ENCODE results near the gene DVL1.
A peak's percentile ranks its signal among the peaks of the same experiment; 100 is the strongest.

DVL1 gene

DNA sequence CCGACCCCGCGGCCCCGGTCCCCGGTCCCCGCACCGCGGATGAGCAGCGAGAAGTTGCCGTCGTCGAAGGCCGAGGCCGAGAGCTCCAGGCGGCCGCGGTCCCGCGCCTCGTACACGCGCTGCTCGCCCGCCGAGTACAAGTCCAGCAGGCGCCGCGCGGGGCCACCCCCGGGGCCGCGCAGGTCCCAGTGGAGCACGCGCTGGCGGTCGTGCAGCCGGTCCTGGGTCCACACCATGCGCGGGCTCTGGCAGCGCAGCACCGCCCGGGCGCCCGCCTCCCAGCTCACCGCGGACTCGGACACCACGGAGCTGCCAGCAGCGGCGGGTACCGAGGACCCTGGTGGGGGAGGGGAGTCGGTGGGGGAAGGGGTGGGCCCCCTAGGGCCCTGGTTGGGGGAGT is 6.2 kb upstream of the DVL1 start:
- DNase-seq, result peak; percentile 11

DNA sequence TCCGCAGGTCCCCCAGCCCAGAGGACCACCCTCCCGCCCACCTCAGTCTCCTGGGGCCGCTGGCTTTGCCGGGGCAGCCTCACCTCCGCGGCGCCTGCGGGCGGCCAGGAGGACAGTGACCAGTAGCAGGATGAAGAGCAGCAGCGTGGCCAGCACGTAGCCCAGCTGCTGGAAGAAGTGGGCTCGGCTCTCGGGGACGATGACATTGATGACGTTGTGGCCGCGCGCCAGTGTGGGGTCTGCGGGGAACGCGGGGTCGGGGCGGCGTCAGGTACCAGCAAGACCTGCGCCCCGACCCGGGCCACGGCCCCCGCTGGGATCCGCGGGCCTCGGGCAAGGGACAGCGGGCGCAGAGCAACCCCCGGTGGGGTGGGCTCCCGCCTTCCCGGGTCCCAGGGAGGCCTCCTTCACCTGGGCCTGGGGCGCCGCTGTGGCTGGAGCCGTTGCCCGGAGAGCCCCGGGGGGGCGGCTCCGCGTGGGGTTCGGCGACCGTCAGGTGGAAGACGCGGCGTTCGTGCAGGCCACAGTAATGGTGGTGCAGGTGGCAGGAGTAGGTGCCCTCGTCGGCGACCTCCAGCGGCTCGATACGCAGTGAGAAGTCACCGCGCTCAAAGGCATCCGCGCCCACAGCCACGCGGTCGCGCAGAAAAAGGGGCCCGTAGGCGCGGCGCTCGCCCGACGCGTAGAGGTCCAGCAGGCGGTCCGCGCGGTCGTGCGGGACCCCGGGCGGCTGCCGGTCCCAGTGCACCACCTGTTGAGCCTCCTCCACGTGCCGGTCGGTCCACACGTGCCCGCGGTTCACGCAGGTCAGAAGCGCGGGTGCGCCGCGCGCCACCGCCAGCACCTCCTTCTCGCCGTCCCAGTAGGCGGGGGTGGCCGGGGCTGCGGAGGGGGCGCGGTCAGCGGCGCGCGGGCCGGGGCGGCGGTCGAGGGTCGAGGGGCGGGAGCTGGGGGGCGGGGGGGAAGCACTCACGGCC is 5.3 kb upstream of the DVL1 start:
- DNase-seq, result no peak

DNA sequence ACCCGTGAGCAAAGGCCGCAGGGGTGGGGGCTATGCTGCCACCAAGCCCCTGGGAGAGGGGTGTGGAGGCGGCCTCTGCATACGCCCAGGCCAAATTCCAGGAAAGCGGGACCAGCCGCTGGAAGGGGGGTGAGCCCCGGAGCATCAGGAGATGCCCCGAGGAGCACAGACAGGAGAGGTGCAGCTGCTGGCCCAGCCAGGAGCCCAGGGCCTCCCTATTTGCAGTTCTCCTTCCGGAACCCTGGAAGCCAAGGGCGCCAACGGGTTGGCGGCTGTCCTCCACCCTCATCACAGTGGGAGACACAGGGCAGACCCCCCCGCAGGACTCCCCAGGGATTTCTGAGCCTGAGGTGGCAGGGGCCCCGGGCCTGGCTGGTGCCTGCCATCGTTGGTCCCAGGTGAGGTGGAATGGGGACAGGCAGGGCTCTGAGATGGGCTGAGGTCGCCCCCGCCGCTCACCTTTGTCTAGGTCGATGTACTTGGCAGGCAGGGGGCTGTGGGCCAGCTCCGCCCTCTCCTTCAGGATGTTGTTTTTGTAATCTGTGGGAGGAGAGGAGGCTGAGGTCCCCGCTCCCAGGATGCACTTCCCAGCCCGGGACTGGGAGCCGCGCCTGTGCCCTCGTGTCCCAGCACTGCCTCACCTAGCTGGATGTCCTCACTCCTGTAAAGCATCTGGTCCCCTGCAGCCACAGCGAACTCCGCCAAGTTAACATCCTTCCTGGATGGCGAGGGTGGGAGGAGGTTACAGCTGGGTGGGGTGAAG is 4.4 kb upstream of the DVL1 start:
- DNase-seq, result no peak

DNA sequence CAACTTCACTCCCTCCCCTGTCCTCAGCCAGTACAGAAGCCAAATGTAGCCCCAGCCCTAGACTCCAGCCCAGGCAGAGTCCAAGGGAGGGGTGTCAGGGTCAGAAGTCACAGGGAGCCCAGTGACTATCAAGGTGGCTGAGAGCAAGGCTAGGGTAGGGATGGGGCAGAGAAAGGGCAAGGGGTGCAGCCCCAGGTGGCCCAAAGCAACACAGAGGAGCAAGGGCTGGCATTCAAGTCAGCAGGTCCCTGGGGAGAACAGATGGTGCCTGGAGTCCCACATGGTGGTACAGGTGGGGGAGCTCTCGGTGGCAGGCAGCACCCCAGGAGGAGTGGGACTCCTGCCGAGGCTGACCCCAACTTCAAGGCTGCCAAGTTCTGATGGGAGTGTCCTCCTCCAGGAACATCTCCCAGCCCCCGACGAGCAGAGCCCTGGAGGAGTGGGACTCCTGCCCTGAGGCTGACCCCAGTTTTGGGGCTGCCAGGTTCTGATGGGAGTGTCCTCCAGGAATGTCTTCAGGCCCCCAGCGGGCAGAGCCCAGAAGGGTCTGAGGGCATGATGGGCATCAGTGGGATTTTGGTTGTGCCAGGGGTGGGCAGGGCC is 3.7 kb upstream of the DVL1 start:
- DNase-seq, result peak; percentile 15

DNA sequence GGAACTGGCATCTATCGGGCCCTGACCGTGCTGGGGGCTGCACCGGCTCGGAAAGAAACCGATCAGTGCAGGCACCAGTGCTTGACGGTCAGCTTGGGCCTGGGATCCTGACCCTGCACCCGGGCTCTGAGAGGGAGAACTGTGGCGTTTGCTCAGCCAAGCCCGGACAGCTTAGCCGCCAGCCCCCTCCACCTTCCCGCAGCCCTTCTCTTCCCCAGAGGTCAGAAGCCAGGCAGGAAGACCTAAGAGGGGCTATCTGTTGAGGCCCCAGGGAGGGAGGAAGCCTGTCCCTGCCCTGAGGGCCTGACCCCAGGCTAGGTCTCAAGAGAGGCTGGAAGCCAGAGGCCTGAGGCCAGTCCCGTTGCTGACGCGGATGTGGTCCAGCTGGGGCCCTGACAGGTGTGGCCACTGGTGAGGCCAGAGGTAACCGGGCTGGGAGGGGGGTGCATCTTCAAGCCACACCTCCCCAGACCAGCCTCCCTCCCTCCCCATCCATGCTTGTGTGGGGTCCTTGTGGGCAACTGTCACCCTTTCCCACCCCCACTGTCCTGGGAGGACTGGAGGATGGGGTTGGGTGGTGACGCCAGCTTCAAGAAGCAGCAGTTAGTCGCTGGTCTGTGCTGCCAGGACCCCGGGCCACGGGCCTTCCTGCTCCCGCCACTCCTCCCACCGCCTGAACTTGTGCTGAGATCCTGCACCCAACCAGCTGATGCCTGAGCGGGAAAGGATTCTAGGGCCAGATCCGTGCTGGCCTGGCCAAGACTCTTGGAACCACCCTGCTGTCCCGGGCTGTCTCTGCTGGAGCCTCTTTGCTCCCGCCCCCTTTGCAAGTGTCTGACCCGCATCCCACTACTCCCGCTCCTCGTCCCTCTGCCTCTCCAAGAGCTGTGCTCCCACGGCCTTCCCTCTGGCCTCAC is 2.6 kb upstream of the DVL1 start:
- DNase-seq, result no peak

DNA sequence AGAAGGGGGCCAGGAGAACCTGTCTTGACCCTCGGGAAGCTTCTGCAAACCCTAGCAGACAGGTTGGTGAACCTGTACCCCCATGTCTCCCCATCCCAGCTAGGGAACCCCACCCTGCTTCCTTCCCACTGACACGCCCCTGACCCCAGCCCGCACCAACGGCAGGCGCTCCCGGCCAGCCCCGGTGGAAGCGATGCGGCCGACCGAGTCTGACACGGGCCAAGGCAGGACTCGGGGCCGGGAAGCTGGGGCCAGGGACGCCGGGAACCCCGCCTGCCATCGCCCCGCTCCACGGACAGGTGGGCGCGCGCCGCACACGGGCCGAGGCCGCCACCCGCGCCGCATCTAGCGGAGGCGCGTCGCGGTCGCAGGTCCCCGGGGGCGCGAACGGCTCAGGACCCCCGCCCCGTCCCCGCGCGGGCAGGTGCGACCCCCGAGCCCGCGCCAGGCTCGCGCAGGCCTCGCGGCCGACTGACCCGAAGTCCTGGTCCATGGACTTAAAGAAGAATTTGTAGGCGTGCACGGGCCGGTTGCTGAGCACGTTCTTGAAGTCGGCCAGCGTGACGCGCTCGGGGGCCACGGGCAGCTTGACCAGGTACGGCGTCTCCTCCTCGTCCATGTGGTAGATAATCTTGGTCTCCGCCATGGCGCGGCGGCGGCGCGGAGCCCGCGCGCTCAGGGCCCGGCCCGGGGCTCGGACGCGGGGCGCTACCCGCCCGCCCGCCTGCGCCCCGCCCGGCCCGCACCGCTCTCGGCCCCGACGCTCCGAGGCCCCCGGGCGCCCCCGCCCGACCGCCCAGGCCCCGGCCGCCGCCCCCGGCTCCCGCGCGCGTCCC is 580 bp downstream of the DVL1 start:
- DNase-seq, result no peak

DNA sequence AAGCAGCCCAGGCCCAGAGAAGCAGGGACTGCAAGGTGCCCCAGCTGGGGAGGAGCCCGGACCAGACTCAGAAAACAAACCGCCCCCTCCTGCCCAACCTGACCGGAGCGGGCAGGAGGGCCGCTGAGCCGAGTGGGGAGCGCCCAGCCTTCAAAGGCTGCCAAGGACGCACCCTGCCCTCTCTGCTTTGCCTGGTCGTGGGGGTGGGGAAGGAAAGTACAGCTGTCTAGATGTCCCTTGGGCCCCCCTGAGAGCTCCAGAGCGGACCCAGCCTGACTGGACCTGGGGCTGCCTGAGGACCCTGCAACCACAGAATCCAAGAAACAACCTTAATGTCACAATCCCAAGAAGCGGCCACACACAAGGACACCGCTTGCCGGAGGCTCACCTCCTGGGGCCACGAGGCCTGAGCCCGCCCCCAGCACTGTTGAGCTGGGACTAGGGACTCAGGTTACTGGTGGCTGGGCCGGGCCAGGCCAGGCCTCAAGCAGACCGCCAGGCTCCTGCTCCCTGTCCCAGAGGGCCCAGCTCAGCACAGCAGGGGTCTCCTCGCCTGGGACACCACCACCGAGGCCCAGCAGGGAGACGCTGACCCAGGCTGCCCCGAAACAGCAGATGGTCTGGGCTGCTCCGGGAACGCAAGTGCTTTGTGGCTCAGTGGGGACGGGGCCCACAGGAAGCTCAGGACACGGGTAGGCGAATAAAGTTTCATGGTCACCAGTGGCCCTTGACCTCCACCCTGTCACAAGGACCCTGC is 1.4 kb downstream of the DVL1 start:
- no peak for DNase-seq

DNA sequence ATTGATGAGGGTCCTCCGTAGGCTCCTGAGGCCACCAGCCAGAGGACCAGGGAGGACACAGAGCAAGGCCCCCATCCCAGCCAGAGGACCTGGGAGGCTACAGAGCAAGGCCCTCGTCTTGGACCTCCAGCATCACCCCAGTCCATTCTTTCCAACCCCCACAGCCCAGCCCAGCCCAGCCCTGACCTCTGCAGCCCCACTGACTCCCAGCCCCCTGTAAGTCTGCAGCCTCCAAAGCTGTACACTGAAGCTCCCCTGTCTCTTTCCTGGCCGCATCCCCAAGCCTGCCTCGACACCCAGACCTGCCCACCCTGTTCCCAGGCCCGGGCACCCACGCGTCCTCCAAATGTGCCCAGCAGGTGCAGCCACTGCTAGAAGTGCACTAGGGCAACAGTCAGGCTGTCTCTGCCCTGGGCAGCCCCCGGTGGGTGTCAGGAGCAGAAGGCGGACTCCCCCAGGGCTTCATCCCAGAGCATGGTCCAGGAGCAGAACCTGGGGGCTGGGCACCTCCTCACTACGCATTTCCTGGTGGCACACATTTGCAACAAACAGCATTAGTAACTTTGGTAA is 2.1 kb downstream of the DVL1 start:
- no peak for DNase-seq

DNA sequence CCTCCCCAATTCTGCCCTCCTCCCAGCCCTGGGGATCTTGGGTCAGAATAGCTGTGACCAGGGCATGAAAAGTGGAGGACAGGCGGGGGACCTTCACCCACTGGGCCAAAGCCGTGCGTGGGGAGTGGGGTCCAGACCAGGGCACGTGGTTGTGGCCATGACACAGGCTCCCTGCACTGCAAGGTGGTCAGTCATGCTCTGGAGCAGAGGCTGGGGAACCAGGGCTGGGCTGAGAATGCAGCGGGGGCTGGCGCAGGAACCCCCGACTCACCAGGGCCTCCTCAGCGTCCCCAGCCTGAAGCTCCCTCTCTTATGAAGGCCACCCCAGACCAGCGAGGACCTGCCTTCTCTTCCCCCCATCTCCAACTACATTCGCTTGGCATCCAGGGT is 2.7 kb downstream of the DVL1 start:
- DNase-seq, result no peak

DNA sequence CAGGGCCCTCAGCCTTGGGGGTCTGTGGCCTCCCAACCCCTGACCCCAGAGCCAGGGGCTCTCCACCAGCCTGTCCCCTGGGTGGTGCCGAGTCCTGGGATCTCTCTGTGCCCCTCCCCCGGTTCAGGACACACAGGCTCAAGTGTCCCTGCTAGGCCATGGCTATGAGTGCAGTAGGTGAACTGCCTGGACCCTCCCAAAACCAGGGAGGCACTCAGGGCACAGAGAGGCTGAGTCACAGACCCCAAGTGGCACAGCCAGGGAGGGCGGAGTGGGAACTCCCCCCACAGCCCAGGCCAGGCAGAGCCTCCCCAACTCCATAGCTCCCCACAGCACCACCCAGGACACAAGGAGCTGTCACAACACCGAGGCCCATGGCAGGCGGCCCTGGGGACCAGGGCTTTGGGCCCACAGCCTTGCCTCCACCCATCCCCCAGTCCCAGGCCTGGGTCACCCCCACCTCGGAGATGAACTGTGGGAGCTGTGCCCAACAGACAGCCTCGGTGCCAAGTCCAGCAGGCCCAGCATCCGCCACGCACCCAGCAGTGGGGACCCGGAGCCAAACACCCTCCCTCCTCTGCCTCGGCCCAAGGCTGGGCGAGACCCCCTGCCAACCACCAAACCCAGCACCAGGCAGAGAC is 3.2 kb downstream of the DVL1 start:
- no peak for DNase-seq

DNA sequence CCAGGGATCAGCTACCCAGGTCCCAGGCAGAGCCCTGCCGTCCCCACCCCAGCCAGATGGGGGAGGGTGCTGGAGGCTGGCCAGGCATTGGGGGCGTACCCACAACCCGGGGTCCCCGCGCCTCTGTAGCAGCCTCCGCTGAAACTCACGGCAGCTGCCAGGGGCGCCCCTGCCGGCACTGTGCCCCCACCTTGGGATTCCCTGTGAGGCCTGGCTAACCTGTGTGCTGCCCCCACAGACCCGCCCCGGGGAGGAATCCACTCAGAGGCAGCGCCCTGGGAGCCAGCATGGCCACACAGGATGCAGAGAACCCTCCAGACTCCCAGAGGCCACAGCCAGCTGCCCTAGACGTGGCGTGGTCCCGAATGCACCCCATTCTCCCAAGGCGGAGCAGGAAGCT is 3.8 kb downstream of the DVL1 start:
- no peak for DNase-seq

DNA sequence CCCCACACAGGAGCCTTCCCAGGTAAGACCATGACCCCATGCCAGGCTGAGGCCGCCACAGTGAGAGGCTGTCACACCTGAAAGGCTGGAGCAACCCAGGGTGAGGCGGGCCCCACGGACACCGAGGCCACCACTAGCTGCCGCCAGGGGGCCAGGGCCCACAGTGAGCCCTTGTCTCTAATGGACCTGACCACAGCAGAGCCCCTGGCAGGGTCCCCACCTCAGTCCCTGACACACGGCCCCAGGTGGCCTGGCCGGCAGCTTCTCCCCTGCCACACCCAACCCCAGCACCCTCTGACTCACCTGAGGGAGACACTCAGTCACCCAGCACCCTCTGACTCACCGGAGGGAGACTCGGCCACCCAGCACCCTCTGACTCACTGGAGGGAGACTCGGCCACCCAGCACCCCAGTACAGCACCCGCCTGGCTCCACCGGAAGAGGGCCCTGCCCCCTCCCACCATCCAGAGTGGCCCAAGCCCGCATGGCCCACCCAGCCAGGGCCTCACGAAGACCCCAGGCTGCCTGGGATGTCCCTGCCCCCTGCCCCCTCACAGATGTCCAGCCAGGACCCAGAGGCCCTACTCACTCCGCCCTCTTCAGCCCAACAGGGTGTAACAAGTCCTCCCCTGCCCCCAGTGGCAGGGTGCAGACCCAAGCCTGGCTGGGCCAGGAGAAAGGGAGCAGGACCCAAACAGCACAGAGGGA is 4.4 kb downstream of the DVL1 start:
- DNase-seq, result no peak

DNA sequence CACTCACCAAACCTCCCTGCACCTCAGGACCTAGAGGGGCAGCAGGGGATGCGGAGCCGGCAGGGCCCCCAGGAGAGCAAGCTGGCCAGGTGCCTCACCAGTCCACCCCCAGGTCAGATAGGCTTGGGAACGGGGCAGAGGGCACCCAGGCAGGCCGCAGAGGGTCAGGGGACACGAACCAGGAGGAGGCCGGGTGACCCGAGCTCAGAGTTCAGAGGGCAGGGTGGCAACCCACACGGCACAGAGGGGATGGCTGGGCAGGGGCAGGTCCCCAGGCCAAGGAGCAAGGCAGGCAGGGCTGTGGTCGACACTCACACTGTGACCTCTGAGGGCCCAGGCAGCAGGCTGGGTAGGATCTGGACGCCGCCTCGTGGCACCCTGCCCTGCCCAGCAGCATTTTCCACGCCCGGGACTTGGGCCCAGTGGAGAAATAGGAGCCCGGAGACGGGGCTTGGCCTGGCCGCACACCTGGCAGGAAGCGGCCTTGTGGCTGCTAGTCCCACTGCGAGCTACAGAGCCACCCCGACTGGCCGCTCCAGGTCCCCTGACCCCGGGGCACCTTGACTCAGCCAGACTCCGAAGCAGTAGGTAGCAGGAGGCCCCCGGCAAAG is 5.3 kb downstream of the DVL1 start:
- no peak for DNase-seq

DNA sequence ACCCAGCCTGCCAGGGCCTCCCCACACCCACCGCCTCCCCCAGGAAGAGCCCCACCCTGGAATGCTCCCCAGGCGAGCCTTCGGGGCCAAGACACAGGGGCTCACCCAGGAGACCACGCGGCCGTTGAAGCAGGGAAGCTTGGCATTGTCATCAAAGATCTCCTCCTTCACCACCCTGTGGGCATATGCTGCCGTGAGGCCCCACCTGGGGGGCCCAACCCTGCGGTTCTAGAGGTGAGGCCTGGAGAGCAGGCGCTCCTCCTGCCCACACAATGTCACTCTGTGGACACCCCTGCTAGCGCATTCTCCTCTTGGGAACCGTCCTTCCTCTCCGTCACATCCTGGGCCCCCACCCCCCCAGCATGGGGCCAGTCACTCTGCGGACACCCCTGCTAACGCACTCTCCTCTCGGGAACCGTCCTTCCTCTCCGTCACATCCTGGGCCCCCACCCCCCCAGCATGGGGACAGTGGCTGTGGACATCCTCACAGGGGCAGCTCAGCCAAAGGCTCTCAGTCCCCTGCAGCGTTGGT is 6.6 kb downstream of the DVL1 start:
- DNase-seq, result no peak

DNA sequence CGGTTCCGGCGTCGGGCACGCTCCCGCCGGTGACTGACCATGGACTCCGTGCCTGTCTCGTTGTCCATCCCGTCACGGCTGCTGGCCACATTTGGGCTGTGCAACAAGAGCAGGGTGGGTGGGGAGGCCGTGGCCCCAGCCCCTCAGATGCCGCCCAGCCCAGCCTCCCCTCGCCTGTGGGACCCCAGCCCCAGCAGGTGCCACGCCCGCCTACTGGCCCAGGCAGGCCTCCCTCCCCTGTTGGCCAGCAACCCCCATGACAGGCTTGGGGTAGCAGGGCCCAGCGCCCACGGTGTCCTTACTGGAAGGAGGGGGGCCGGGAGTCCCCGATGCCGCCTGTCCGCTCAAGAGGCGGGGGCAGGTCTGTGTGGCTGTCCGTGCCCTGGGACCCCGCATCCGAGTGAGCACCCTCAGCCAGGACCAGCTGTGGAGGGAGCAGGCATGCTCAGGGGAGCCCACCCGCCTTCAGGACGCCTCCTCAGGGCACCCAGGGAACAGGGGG is 7.1 kb downstream of the DVL1 start:
- no peak for DNase-seq

DNA sequence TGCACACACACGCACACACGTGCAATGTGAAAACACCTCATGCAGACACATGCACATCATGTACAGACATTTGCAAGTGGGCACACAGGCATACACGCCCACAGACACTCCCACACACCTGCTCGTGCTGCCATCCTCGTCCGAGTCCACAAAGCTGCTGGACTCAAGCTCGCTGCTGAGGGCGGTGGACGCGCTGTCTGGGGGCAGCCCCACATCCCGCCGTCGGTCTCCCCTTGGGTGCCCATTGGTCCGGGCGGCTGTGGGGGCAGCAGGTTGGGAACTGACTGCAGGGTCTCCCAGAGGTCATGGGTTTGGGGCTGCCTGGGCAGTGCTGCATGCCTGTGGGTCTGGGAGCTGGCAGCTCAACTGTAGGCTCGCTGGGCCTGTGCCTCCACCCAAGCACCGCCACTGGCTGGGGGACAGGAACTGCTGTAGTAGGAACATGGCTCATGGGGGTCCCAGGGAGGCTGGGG is 7.6 kb downstream of the DVL1 start:
- DNase-seq, result no peak

DNA sequence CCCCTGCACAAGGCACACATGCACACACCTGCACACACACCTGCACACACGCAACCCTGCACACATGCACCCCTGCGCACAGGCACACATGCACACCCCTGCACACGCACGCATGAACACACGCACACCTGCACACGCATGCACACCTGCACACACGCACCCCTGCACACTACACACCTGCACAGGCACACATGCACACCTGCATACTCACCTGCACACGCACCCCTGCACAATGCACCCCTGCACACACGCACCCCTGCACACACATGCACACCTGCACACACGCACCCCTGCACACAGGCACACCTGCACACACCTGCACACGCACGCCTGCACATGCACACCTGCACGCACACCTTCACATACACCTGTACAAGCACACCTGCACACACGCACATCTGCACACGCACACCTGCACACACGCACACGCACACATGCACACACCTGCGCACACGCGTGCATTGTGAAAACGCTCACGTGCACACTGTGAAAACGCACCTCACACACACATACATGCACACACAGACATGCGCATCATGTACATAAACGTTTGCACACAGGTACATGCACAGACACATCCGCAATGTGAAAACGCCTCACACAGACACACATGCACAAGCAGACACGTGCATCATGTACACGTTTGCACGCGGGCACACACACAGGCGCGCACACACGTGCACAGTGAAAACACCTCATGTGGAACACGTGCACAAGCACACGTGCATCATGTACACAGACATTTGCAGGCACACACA is 8.2 kb downstream of the DVL1 start:
- no peak for DNase-seq
